ENCODE results near the gene KAT5.
"Not testable (repeated sequence)": the region's sequence is repeated elsewhere in the genome, so short reads cannot be mapped to it uniquely, and the experiment has no call there.

Gene KAT5

GRCh38 chr11:65680192-65680743 lies 31.8 kb upstream of the KAT5 start:
- DNase-seq, result no peak
- H3K36me3 ChIP-seq (ENCODE audit: control insufficient read depth, insufficient read depth, low read length), result no peaks in the 10 kb centered on the region
- no peak overlapping the region for H3K23ac ChIP-seq (ENCODE audit: low read length)
- no CpG with 5 or more reads among the region's 5 CpGs for WGBS (ENCODE audit: extremely low coverage, insufficient coverage, low lambda C conversion rate)
- H2BK15ac ChIP-seq (replicated peaks; ENCODE audit: low read depth), result no peak overlapping the region
- no peaks in the 10 kb centered on the region for H3K79me2 ChIP-seq (ENCODE audit: control insufficient read depth, insufficient read depth, low read length)
- H3K9ac ChIP-seq (ENCODE audit: low read length), result no peak overlapping the region
- no peak overlapping the region for H3K18ac ChIP-seq (ENCODE audit: low read length)
- H3K79me1 ChIP-seq (ENCODE audit: low read length), result no peaks in the 10 kb centered on the region
- H3K56ac ChIP-seq (ENCODE audit: low read length), result no peak overlapping the region
- no peak overlapping the region for H3K4me2 ChIP-seq (ENCODE audit: low read length)
- no peaks in the 10 kb centered on the region for H3K27me3 ChIP-seq (ENCODE audit: insufficient read depth, low read length, poor library complexity)
- no peak overlapping the region for H2AK5ac ChIP-seq (ENCODE audit: low read length)
- H4K8ac ChIP-seq (ENCODE audit: low read depth, low read length), result no peak overlapping the region
- no peak overlapping the region for H4K5ac ChIP-seq (ENCODE audit: low read length)
- H2BK5ac ChIP-seq (ENCODE audit: low read length), result no peak overlapping the region
- H3K4me1 ChIP-seq (ENCODE audit: control insufficient read depth, low read depth, low read length), result no peaks in the 10 kb centered on the region
- no peak overlapping the region for H2BK120ac ChIP-seq (ENCODE audit: low read depth, low read length)
- no peak overlapping the region for H3K27ac ChIP-seq (ENCODE audit: low read depth, low read length)
- H3K4me3 ChIP-seq (ENCODE audit: low read length), result no peak overlapping the region
- no peak overlapping the region for H3K4ac ChIP-seq (ENCODE audit: low read depth, low read length)

DNA sequence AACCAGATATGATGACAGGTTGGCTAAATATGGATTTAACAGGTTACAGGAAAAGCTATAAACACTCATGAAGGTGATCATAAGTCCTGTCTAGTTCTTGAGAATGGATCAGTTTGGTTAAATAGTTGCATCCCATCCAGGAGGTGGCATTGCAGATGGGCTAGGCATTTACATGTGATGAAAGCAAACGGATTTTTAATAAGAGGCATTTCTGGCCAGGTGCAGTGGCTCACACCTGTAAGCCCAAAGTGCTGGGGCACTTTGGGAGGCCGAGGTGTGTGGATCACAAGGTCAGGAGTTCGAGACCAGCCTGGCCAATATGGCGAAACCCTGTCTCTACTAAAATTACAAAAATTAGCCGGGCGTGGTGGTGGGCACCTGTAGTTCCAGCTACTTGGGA lies 28.6 kb upstream of the KAT5 start:
- H3K4me3 ChIP-seq (ENCODE audit: low read length); H3K79me2 ChIP-seq (ENCODE audit: control insufficient read depth, insufficient read depth, low read length): not testable (repeated sequence)

DNA sequence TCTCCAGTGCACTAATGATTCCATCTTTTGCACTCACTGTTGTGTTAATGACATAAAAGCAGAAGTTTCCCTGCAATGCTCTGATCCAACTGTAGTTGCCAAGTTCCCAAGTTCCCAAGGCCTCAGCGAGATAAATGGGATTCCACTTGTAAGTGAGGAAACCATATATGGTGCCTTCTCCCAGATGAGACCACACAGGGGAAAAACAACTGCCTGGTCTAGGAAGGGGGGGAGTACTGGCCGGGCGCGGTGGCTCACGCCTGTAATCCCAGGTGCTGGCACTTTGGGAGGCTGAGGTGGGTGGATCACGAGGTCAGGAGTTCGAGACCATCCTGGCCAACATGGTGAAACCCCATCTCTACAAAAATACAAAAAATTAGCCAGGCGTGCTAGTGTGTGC lies 26.1 kb upstream of the KAT5 start:
- Histone ChIP-seq H3K27ac (ENCODE audit: low read depth, low read length) (no peak overlapping the region), H4K8ac (ENCODE audit: low read depth, low read length) (no peak overlapping the region), H3K23ac (ENCODE audit: low read length) (no peak overlapping the region), H3K18ac (ENCODE audit: low read length) (no peak overlapping the region), H3K4me2 (ENCODE audit: low read length) (no peak overlapping the region), H3K4me3 (ENCODE audit: low read length) (no peak overlapping the region), H3K36me3 (ENCODE audit: control insufficient read depth, insufficient read depth, low read length) (no peaks in the 10 kb centered on the region), H3K4ac (ENCODE audit: low read depth, low read length) (no peak overlapping the region), H4K5ac (ENCODE audit: low read length) (no peak overlapping the region), H3K56ac (ENCODE audit: low read length) (no peak overlapping the region), H2AK5ac (ENCODE audit: low read length) (no peak overlapping the region), H3K9ac (ENCODE audit: low read length) (no peak overlapping the region), H3K27me3 (ENCODE audit: insufficient read depth, low read length, poor library complexity) (no peaks in the 10 kb centered on the region), H2BK120ac (ENCODE audit: low read depth, low read length) (no peak overlapping the region), H3K79me1 (ENCODE audit: low read length) (no peaks in the 10 kb centered on the region), H3K4me1 (ENCODE audit: control insufficient read depth, low read depth, low read length) (no peaks in the 10 kb centered on the region), H3K79me2 (ENCODE audit: control insufficient read depth, insufficient read depth, low read length) (no peaks in the 10 kb centered on the region), H2BK5ac (ENCODE audit: low read length) (no peak overlapping the region), H2BK15ac (replicated peaks; ENCODE audit: low read depth) (no peak overlapping the region)
- no CpG with 5 or more reads among the region's 8 CpGs for WGBS (ENCODE audit: extremely low coverage, insufficient coverage, low lambda C conversion rate)
- DNase-seq, result peak; percentile 14

More for the DNA sequence above, 28.6 kb upstream of the KAT5 start:
- H2BK15ac ChIP-seq (replicated peaks; ENCODE audit: low read depth); H3K9ac ChIP-seq (ENCODE audit: low read length); H3K56ac ChIP-seq (ENCODE audit: low read length); H3K36me3 ChIP-seq (ENCODE audit: control insufficient read depth, insufficient read depth, low read length); H2BK120ac ChIP-seq (ENCODE audit: low read depth, low read length); H3K4ac ChIP-seq (ENCODE audit: low read depth, low read length); H4K8ac ChIP-seq (ENCODE audit: low read depth, low read length); H3K79me1 ChIP-seq (ENCODE audit: low read length); H3K27me3 ChIP-seq (ENCODE audit: insufficient read depth, low read length, poor library complexity); DNase-seq; H3K4me1 ChIP-seq (ENCODE audit: control insufficient read depth, low read depth, low read length); H4K5ac ChIP-seq (ENCODE audit: low read length); H3K27ac ChIP-seq (ENCODE audit: low read depth, low read length); H3K4me2 ChIP-seq (ENCODE audit: low read length); H2BK5ac ChIP-seq (ENCODE audit: low read length); H3K18ac ChIP-seq (ENCODE audit: low read length); H3K23ac ChIP-seq (ENCODE audit: low read length); H2AK5ac ChIP-seq (ENCODE audit: low read length): not testable (repeated sequence)
- no CpG with 5 or more reads among the region's 6 CpGs for WGBS (ENCODE audit: extremely low coverage, insufficient coverage, low lambda C conversion rate)

GRCh38 chr11:65691847-65692246 lies 20.2 kb upstream of the KAT5 start:
- no CpG with 5 or more reads among the region's 8 CpGs for WGBS (ENCODE audit: extremely low coverage, insufficient coverage, low lambda C conversion rate)
- H3K27ac ChIP-seq (ENCODE audit: low read depth, low read length); H3K79me2 ChIP-seq (ENCODE audit: control insufficient read depth, insufficient read depth, low read length); H3K27me3 ChIP-seq (ENCODE audit: insufficient read depth, low read length, poor library complexity); H2AK5ac ChIP-seq (ENCODE audit: low read length); H3K4ac ChIP-seq (ENCODE audit: low read depth, low read length); H3K79me1 ChIP-seq (ENCODE audit: low read length); H2BK5ac ChIP-seq (ENCODE audit: low read length); H3K9ac ChIP-seq (ENCODE audit: low read length); H3K4me1 ChIP-seq (ENCODE audit: control insufficient read depth, low read depth, low read length); H3K23ac ChIP-seq (ENCODE audit: low read length); H4K8ac ChIP-seq (ENCODE audit: low read depth, low read length); H3K36me3 ChIP-seq (ENCODE audit: control insufficient read depth, insufficient read depth, low read length); DNase-seq; H3K4me3 ChIP-seq (ENCODE audit: low read length); H2BK15ac ChIP-seq (replicated peaks; ENCODE audit: low read depth); H3K4me2 ChIP-seq (ENCODE audit: low read length); H3K56ac ChIP-seq (ENCODE audit: low read length); H2BK120ac ChIP-seq (ENCODE audit: low read depth, low read length); H3K18ac ChIP-seq (ENCODE audit: low read length); H4K5ac ChIP-seq (ENCODE audit: low read length): not testable (repeated sequence)

DNA sequence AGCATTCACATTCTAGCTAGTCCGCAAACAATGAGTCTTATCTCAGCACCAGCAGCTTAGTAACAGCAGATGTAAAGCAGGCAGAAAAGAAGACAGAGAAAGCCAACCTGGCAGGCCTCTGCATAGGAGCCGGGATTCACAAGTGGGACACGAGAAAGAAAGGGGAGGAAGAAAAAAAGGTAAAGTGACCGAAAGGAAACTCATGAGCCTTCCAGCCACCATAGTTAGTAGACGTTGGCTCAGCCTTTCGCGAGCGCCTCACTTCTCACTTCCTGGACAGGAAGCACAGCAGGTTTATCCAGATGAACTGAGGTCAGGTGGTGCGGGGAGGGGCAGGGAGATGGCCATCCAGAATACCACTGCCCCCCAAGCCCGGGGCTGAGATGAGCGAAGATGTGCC lies 19.7 kb upstream of the KAT5 start:
- H2BK5ac ChIP-seq (ENCODE audit: low read length), result no peak overlapping the region
- no peak overlapping the region for H3K18ac ChIP-seq (ENCODE audit: low read length)
- H3K79me2 ChIP-seq (ENCODE audit: control insufficient read depth, insufficient read depth, low read length), result no peaks in the 10 kb centered on the region
- no peak overlapping the region for H4K5ac ChIP-seq (ENCODE audit: low read length)
- no CpG with 5 or more reads among the region's 11 CpGs for WGBS (ENCODE audit: extremely low coverage, insufficient coverage, low lambda C conversion rate)
- H3K27me3 ChIP-seq (ENCODE audit: insufficient read depth, low read length, poor library complexity), result no peaks in the 10 kb centered on the region
- no peak overlapping the region for H2BK120ac ChIP-seq (ENCODE audit: low read depth, low read length)
- H3K4me3 ChIP-seq (ENCODE audit: low read length), result no peak overlapping the region
- DNase-seq, result peak; percentile 36
- H3K23ac ChIP-seq (ENCODE audit: low read length), result no peak overlapping the region
- no peak overlapping the region for H3K4ac ChIP-seq (ENCODE audit: low read depth, low read length)
- no peak overlapping the region for H3K4me2 ChIP-seq (ENCODE audit: low read length)
- H3K36me3 ChIP-seq (ENCODE audit: control insufficient read depth, insufficient read depth, low read length), result no peaks in the 10 kb centered on the region
- no peak overlapping the region for H4K8ac ChIP-seq (ENCODE audit: low read depth, low read length)
- H2AK5ac ChIP-seq (ENCODE audit: low read length), result no peak overlapping the region
- H2BK15ac ChIP-seq (replicated peaks; ENCODE audit: low read depth), result no peak overlapping the region
- H3K9ac ChIP-seq (ENCODE audit: low read length), result no peak overlapping the region
- H3K27ac ChIP-seq (ENCODE audit: low read depth, low read length), result no peak overlapping the region
- H3K56ac ChIP-seq (ENCODE audit: low read length), result peak overlapping the region; percentile 64
- H3K79me1 ChIP-seq (ENCODE audit: low read length), result no peaks in the 10 kb centered on the region
- no peaks in the 10 kb centered on the region for H3K4me1 ChIP-seq (ENCODE audit: control insufficient read depth, low read depth, low read length)

Measured in mesendoderm (in vitro differentiated cells).